ENCODE measurements around the gene ZNF318. TPM values are rescaled to one million over a fixed set of nuclear protein-coding genes. Genes with fewer than 3 reads are reported as not detected.
"Not testable (repeated sequence)": the region's sequence is repeated elsewhere in the genome, so short reads cannot be mapped to it uniquely, and the experiment has no call there.

Gene ZNF318
- total RNA-seq, 1 experiment from 2014 or later: 15.8 TPM

DNA sequence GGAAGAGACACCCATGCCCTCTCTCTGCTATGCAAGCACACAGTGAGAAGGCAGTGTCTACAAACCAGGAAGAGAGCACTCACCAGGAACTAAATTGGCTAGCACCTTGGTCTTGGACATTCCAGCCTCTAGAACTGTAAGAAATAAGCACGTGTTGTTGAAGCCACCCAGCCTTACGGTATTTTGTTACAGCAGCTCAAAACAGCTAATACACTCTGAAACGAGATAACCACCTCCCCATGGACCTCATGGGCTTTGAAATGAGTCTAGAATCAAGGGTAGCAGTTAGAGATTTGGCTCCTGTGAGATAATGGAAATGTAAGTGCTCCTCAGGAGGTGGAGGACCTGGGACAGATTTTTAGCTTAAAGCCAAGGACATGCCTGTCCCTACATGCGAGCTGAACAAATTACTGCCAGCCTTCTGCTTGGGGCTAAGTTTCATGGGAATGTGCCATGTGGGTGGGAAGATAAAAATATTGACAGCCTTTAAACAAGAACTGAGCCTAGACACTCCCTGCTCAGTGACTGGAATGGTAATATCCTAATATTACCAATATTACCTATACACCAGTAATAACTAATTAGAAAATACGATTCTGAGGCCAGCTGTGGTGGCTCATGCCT, 3.9 kb upstream of the ZNF318 start:
- TF ChIP-seq, protein P1, sequence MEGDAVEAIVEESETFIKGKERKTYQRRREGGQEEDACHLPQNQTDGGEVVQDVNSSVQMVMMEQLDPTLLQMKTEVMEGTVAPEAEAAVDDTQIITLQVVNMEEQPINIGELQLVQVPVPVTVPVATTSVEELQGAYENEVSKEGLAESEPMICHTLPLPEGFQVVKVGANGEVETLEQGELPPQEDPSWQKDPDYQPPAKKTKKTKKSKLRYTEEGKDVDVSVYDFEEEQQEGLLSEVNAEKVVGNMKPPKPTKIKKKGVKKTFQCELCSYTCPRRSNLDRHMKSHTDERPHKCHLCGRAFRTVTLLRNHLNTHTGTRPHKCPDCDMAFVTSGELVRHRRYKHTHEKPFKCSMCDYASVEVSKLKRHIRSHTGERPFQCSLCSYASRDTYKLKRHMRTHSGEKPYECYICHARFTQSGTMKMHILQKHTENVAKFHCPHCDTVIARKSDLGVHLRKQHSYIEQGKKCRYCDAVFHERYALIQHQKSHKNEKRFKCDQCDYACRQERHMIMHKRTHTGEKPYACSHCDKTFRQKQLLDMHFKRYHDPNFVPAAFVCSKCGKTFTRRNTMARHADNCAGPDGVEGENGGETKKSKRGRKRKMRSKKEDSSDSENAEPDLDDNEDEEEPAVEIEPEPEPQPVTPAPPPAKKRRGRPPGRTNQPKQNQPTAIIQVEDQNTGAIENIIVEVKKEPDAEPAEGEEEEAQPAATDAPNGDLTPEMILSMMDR (IDR thresholded peaks at IDR 0.05; ENCODE audit: unreplicated experiment): no peak
- no peak for DNase-seq
- Mint-ChIP-seq H3K36me3 (ENCODE audit: insufficient read depth, unreplicated experiment) (peaks cover 18% of the 10 kb centered on the region), H3K4me1 (ENCODE audit: low read depth, unreplicated experiment) (peaks cover 10% of the 10 kb centered on the region), H3K27ac (ENCODE audit: unreplicated experiment) (no peak overlapping the region), H3K9me3 (ENCODE audit: low read depth, unreplicated experiment) (no peaks in the 10 kb centered on the region), H3K4me3 (ENCODE audit: low read depth, unreplicated experiment) (no peak overlapping the region), H3K27me3 (ENCODE audit: unreplicated experiment) (no peaks in the 10 kb centered on the region)
- intact Hi-C loops (cut with micrococcal nuclease; ENCODE audit: unreplicated experiment): no loop called here
- no TSS peak for BruUV-seq (replicated peaks)
- CTCF ChIA-PET: no interaction called here

- Mint-ChIP-seq H3K36me3 (ENCODE audit: insufficient read depth, unreplicated experiment) (peaks cover 21% of the 10 kb centered on the region), H3K27ac (ENCODE audit: unreplicated experiment) (peak overlapping the region; percentile 38), H3K4me3 (ENCODE audit: low read depth, unreplicated experiment) (peak overlapping the region; percentile 75), H3K4me1 (ENCODE audit: low read depth, unreplicated experiment) (peaks cover 18% of the 10 kb centered on the region)
- H3K27me3 Mint-ChIP-seq (ENCODE audit: unreplicated experiment); H3K9me3 Mint-ChIP-seq (ENCODE audit: low read depth, unreplicated experiment); intact Hi-C loops (cut with micrococcal nuclease; ENCODE audit: unreplicated experiment); DNase-seq: not testable (repeated sequence)
- CTCF ChIA-PET: interaction anchor here (0.7 to 1.5 kb wide), 8 partner anchors 17 to 200 kb away, joined by 3 to 7 read pairs (median 5); partner anchors contain the start of genes ABCC10 and TJAP1
- TSS peak; percentile 98 for BruUV-seq (replicated peaks)
Observed at GRCh38 chr6:43370003-43370580, 645 bp upstream of the ZNF318 start.

DNA sequence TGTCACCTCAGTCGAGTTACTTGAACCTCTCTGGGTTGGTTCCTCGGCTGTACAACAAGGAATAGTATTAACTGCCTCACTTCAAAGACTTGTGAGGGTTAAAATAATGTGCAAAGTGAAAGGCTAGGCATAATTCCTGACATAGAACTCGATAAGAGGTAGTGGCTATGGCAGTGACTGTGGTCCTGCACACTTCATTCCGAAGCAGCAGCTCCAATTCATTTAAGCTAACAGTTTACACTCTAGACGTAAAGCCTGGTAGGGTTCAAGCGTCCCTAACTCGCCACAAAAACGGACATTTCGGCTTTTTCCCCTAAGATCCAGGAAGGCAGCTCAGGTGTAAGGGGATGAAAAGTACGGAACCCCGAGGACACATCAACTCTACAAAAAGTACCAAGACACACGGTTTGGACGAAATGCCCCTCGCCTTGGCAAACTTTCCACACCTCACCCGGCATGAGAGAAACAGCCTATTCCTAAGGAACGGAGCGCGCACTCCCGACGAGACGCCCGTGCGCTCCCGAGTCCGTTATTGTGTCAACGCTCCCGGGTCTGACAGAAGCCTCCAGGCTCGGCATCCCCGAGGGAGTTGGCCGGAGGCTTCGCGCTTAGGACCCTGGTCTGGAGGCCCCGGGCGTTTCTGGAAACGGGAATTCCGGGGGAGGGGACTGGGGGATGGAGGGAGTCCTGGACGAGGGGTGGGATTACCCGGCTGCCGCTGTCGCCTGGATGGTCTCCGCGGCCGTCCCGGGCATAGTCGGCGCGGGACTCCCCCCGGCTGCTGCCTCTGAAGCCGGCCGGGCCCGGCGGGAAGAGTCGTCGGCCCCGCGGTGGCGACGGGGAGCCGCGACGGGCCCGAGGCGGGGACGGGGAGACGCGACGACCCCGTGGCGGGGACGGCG, 937 bp downstream of the ZNF318 start:
- intact Hi-C loops (cut with micrococcal nuclease; ENCODE audit: unreplicated experiment): no loop called here
- DNase-seq: peak; percentile 46
- TF ChIP-seq, protein P1 (IDR thresholded peaks at IDR 0.05; ENCODE audit: unreplicated experiment): no peak
- CTCF ChIA-PET: interaction anchor here (1.0 to 1.7 kb wide), 2 partner anchors 18 to 105 kb away, joined by 3 to 5 read pairs; no protein-coding TSS in a partner anchor
- peaks cover 29% of the 10 kb centered on the region for H3K36me3 Mint-ChIP-seq (ENCODE audit: insufficient read depth, unreplicated experiment)
- no peak overlapping the region for H3K27ac Mint-ChIP-seq (ENCODE audit: unreplicated experiment)
- no peaks in the 10 kb centered on the region for H3K9me3 Mint-ChIP-seq (ENCODE audit: low read depth, unreplicated experiment)
- H3K4me1 Mint-ChIP-seq (ENCODE audit: low read depth, unreplicated experiment): peaks cover 18% of the 10 kb centered on the region
- BruUV-seq (replicated peaks): no TSS peak
- peak overlapping the region; percentile 75 for H3K4me3 Mint-ChIP-seq (ENCODE audit: low read depth, unreplicated experiment)
- H3K27me3 Mint-ChIP-seq (ENCODE audit: unreplicated experiment): no peaks in the 10 kb centered on the region

DNA sequence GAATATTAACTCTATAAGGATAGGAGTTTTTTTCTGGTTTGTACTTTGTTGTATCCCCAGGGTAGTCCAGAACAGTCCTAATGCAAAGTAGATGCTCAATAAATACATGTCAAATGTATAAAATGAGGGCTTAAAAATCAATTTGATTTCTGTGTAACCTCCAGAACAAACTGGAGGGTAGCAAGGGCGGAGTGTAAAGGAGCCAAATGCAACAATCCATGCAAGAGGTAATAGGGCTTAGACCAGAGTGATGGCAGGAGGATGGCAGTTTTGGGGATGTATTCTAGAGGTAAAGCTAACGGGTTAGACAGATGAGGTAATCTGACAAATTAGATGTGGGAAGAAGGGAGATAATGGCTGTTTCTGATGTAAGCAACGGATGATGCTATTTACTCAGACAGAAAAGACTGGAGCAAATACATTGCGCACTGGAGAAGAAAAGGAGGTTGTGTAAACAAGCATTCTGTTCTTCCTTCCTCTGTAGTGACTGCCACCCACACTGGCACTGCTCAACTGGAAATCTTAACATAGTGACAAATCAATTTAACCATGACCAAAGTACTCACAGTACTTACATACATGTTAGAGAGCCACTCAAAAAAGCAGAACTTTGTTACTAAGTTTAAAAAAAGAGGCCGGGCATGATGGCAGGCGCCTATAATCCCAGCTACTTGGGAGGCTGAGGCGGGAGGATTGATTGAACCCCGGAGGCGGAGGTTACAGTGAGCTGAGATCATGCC, 2.0 kb downstream of the ZNF318 start:
- H3K9me3 Mint-ChIP-seq (ENCODE audit: low read depth, unreplicated experiment): no peaks in the 10 kb centered on the region
- TF ChIP-seq, protein P1 (IDR thresholded peaks at IDR 0.05; ENCODE audit: unreplicated experiment): no peak
- DNase-seq: no peak
- BruUV-seq (replicated peaks): TSS peak; percentile 28
- intact Hi-C loops (cut with micrococcal nuclease; ENCODE audit: unreplicated experiment): no loop called here
- peaks cover 18% of the 10 kb centered on the region for H3K4me1 Mint-ChIP-seq (ENCODE audit: low read depth, unreplicated experiment)
- H3K27ac Mint-ChIP-seq (ENCODE audit: unreplicated experiment): no peak overlapping the region
- H3K36me3 Mint-ChIP-seq (ENCODE audit: insufficient read depth, unreplicated experiment): peaks cover 29% of the 10 kb centered on the region
- H3K27me3 Mint-ChIP-seq (ENCODE audit: unreplicated experiment): no peaks in the 10 kb centered on the region
- peak overlapping the region; percentile 75 for H3K4me3 Mint-ChIP-seq (ENCODE audit: low read depth, unreplicated experiment)
- CTCF ChIA-PET: no interaction called here
